ENCODE data around the gene PRDM5.

- no peak for TF ChIP-seq POLR2A (IDR thresholded peaks at IDR 0.05)
- TF ChIP-seq CTCF (IDR thresholded peaks at IDR 0.05), result no peak
These were observed 113.9 kb downstream of the PRDM5 start for GRCh38 chr4:120808475-120809141.
